ENCODE results near the gene SLC25A11.

Gene SLC25A11

DNA sequence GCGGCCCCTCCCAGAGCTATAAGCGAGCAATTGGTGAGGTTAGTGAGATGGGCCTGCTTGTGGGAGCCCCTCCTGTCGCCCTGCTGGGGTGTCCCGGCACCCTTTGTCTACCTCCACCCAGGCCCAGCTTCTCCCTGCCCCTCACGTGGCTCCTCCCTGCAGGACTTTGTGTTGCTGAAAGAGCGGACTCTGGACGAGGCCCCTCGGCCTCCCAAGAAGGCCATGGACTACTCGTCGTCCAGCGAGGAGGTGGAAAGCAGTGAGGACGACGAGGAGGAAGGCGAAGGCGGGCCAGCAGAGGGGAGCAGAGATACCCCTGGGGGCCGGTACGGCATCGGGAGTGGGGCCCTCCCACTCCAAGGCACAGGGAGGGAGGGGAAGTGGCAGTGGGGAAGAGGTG, 46.6 kb downstream of the SLC25A11 start:
- DNase-seq, result no peak

DNA sequence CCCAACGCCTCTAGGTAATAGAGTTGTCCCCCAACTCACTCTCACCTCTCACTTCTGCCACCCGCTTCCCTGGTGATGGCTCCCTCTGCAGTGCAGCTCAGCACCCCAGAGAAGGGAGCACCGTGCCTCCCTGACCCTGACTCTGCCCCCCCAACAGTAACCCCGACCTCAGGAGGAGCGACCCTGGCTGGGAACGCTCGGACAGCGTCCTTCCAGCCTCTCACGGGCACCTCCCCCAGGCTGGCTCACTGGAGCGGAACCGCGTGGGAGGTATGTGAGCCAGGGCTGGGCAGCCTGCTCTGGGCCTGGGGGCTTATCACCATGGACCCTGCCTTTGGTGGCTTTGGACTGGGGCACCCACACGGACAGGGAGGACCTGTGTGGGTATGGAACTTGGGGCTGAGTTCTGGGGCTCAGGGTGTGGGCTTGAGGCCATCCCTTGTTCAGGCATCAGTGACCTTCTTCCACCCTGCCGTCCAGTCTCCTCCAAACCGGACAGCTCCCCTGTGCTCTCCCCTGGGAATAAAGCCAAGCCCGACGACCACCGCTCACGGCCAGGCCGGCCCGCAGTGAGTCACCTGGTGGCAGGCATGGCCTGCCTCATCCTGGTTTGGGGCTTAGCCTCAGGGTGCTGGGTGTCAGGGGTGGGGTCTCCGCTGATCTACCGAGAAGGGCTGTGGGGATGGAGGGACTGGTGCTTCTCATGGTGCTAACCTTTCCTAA, 47.2 kb downstream of the SLC25A11 start:
- no peak for DNase-seq

GRCh38 chr17:4891411-4892410, 48.1 kb downstream of the SLC25A11 start:
- no peak for DNase-seq

DNA sequence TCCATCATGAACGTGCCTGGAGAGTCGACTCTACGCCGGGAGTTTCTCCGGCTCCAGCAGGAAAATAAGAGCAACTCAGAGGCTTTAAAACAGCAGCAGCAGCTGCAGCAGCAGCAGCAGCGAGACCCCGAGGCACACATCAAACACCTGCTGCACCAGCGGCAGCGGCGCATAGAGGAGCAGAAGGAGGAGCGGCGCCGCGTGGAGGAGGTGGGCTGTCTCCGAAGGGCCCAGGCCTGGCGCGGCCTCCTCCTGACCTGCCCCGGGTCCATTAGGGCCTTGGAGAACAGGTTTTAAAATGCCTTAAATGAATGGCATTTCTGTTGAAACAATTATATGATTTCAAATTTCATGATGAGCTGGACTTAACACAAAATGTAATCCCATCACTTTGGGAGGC, 52.3 kb downstream of the SLC25A11 start:
- DNase-seq, result no peak
